Measurements from ENCODE around the gene ADAMTSL5.

The ADAMTSL5 gene

GRCh38 chr19:1496714-1497577, 15.9 kb downstream of the ADAMTSL5 start:
- no peak for DNase-seq (ENCODE audit: low spot score)

- no peak for DNase-seq (ENCODE audit: low spot score)
Observed at GRCh38 chr19:1495799-1496713, 16.8 kb downstream of the ADAMTSL5 start.

- DNase-seq (ENCODE audit: low spot score), result no peak
Observed at GRCh38 chr19:1495051-1495798, 17.6 kb downstream of the ADAMTSL5 start.

- no peak for DNase-seq (ENCODE audit: low spot score)
Observed at GRCh38 chr19:1494115-1494815, 18.6 kb downstream of the ADAMTSL5 start.

GRCh38 chr19:1492474-1493006, 20.3 kb downstream of the ADAMTSL5 start:
- no peak for DNase-seq (ENCODE audit: low spot score)

GRCh38 chr19:1491849-1492170, 21.0 kb downstream of the ADAMTSL5 start:
- no peak for DNase-seq (ENCODE audit: low spot score)

- DNase-seq (ENCODE audit: low spot score), result no peak
Observed at GRCh38 chr19:1491114-1491848, 21.5 kb downstream of the ADAMTSL5 start, which contains the start of gene REEP6. TSS of gene REEP6 (plus strand) at chr19:1491181. CDS start at chr19:1491270, 89 bp downstream.

- DNase-seq (ENCODE audit: low spot score), result peak; percentile 96
Observed at GRCh38 chr19:1490311-1491113, 22.3 kb downstream of the ADAMTSL5 start, which contains the start of gene PCSK4. TSS of gene PCSK4 (minus strand) at chr19:1490350. CDS start at chr19:1490346, 4 bp downstream.

GRCh38 chr19:1489463-1490310, 23.1 kb downstream of the ADAMTSL5 start:
- DNase-seq (ENCODE audit: low spot score), result no peak

- DNase-seq (ENCODE audit: low spot score), result no peak
Observed at GRCh38 chr19:1488282-1488601, 24.6 kb downstream of the ADAMTSL5 start.

GRCh38 chr19:1487576-1488281, 25.1 kb downstream of the ADAMTSL5 start:
- no peak for DNase-seq (ENCODE audit: low spot score)

GRCh38 chr19:1486720-1487575, 25.9 kb downstream of the ADAMTSL5 start:
- DNase-seq (ENCODE audit: low spot score), result no peak

- DNase-seq (ENCODE audit: low spot score), result no peak
Observed at GRCh38 chr19:1483979-1484428, 28.8 kb downstream of the ADAMTSL5 start.

- no peak for DNase-seq (ENCODE audit: low spot score)
Observed at GRCh38 chr19:1483131-1483978, 29.5 kb downstream of the ADAMTSL5 start.

GRCh38 chr19:1482361-1483130, 30.3 kb downstream of the ADAMTSL5 start:
- DNase-seq (ENCODE audit: low spot score), result no peak

All from hematopoietic multipotent progenitor cell treated with erythropoietin and hydrocortisone succinate and interleukin-3 and kit ligand, for 15 days (in vitro differentiated cells).